ENCODE measurements around the gene KCNH8. TPM values are rescaled to one million over a fixed set of nuclear protein-coding genes. Genes with fewer than 3 reads are reported as not detected.

KCNH8 gene
- polyA plus RNA-seq, 3 donors: 0.03 TPM; not detected in 2

- no peaks in the 10 kb centered on the region for H3K79me2 ChIP-seq (ENCODE audit: insufficient read depth, low read length)
- H3K27ac ChIP-seq (ENCODE audit: low read depth in 1 of 2, low read length in 2 of 2): no peak overlapping the region
- H3K27me3 ChIP-seq (ENCODE audit: control insufficient read depth in 2 of 2, insufficient read depth in 2 of 2, low read length in 2 of 2): no peaks in the 10 kb centered on the region
- TF ChIP-seq CTCF (IDR thresholded peaks at IDR 0.05): no peak
- H3K4me2 ChIP-seq (replicated peaks; ENCODE audit: extremely low read depth, low read length, poor library complexity, severe bottlenecking): no peak overlapping the region
- H4K20me1 ChIP-seq (ENCODE audit: insufficient read depth, low read length): no peaks in the 10 kb centered on the region
- no peak for DNase-seq
- H2AFZ ChIP-seq (ENCODE audit: insufficient read depth, low read depth, low read length, poor library complexity, severe bottlenecking): no peak overlapping the region
- H3K9me3 Mint-ChIP-seq: peaks cover 0 to 5% (median 0%) of the 10 kb centered on the region in 7 donors
- H3K27me3 Mint-ChIP-seq (ENCODE audit: low read depth in 3 of 3): no peaks in the 10 kb centered on the region
- H3K36me3 ChIP-seq (replicated peaks in 1 of 2; ENCODE audit: control insufficient read depth in 1 of 2, insufficient read depth in 2 of 2, low read length in 2 of 2): no peaks in the 10 kb centered on the region
- no peaks in the 10 kb centered on the region for H3K9me3 ChIP-seq (replicated peaks in 1 of 2; ENCODE audit: control insufficient read depth in 1 of 2, insufficient read depth in 1 of 2, low read length in 2 of 2)
- no peaks in the 10 kb centered on the region for H3K4me1 Mint-ChIP-seq
- no peak overlapping the region for H3K9ac ChIP-seq (ENCODE audit: insufficient read depth, low read length, poor library complexity, severe bottlenecking)
- 86% methylated on average over 1 of the region's 1 CpG for WGBS (ENCODE audit: insufficient coverage)
- H3K4me3 Mint-ChIP-seq: no peak overlapping the region
- H3K4me1 ChIP-seq (ENCODE audit: control insufficient read depth in 1 of 2, insufficient read depth in 2 of 2, low read length in 2 of 2): no peaks in the 10 kb centered on the region
- H3K27ac Mint-ChIP-seq: no peak overlapping the region
- intact Hi-C loops (cut with micrococcal nuclease): no loop called here
- H3K36me3 Mint-ChIP-seq: no peaks in the 10 kb centered on the region
- no peak overlapping the region for H3K4me3 ChIP-seq (replicated peaks in 1 of 3; ENCODE audit: low read depth in 2 of 3, low read length in 3 of 3)
Measured at GRCh38 chr3:19220311-19220710, 72.0 kb downstream of the KCNH8 start.

GRCh38 chr3:19221081-19221480, 72.8 kb downstream of the KCNH8 start:
- Histone ChIP-seq H3K9ac (ENCODE audit: insufficient read depth, low read length, poor library complexity, severe bottlenecking) (no peak overlapping the region), H3K4me2 (replicated peaks; ENCODE audit: extremely low read depth, low read length, poor library complexity, severe bottlenecking) (no peak overlapping the region), H3K4me1 (ENCODE audit: control insufficient read depth in 1 of 2, insufficient read depth in 2 of 2, low read length in 2 of 2) (no peaks in the 10 kb centered on the region), H3K27ac (ENCODE audit: low read depth in 1 of 2, low read length in 2 of 2) (no peak overlapping the region), H3K4me3 (replicated peaks in 1 of 3; ENCODE audit: low read depth in 2 of 3, low read length in 3 of 3) (no peak overlapping the region), H3K36me3 (replicated peaks in 1 of 2; ENCODE audit: control insufficient read depth in 1 of 2, insufficient read depth in 2 of 2, low read length in 2 of 2) (no peaks in the 10 kb centered on the region), H4K20me1 (ENCODE audit: insufficient read depth, low read length) (no peaks in the 10 kb centered on the region), H2AFZ (ENCODE audit: insufficient read depth, low read depth, low read length, poor library complexity, severe bottlenecking) (no peak overlapping the region), H3K79me2 (ENCODE audit: insufficient read depth, low read length) (no peaks in the 10 kb centered on the region), H3K27me3 (ENCODE audit: control insufficient read depth in 2 of 2, insufficient read depth in 2 of 2, low read length in 2 of 2) (no peaks in the 10 kb centered on the region), H3K9me3 (replicated peaks in 1 of 2; ENCODE audit: control insufficient read depth in 1 of 2, insufficient read depth in 1 of 2, low read length in 2 of 2) (no peaks in the 10 kb centered on the region)
- Mint-ChIP-seq H3K36me3 (no peaks in the 10 kb centered on the region), H3K4me3 (no peak overlapping the region), H3K4me1 (no peaks in the 10 kb centered on the region), H3K27me3 (ENCODE audit: low read depth in 3 of 3) (no peaks in the 10 kb centered on the region), H3K9me3 (peaks cover 0 to 5% (median 0%) of the 10 kb centered on the region in 7 donors), H3K27ac (no peak overlapping the region)
- no peak for DNase-seq
- WGBS (ENCODE audit: insufficient coverage): 67% methylated on average over 1 of the region's 2 CpGs
- intact Hi-C loops (cut with micrococcal nuclease): no loop called here
- TF ChIP-seq CTCF (IDR thresholded peaks at IDR 0.05): no peak
